Nephron (organoid): ENCODE results near the gene SSU72.

Source experiments
- H3K27ac Mint-ChIP-seq, 3 experiments: 2 replicates each; pipeline ENCODE4 v1.8.0; 2020; ENCODE audit warnings: mixed read lengths in 3 of 3, mild to moderate bottlenecking in 2 of 3, moderate library complexity in 1 of 3
- H3K27me3 Mint-ChIP-seq: 2 replicates; pipeline ENCODE4 v1.8.0; 2021; ENCODE audit warnings: low read depth, mild to moderate bottlenecking, moderate library complexity, mixed read lengths
- H3K36me3 Mint-ChIP-seq: 2 replicates; pipeline ENCODE4 v1.8.0; 2020; ENCODE audit warnings: low read depth, mixed read lengths
- H3K4me1 Mint-ChIP-seq: 2 replicates; pipeline ENCODE4 v1.8.0; 2020; ENCODE audit warnings: mixed read lengths
- H3K4me3 Mint-ChIP-seq, 3 experiments: 2 replicates each; pipeline ENCODE4 v1.8.0; 2020; ENCODE audit warnings: mild to moderate bottlenecking in 3 of 3, mixed read lengths in 3 of 3, moderate library complexity in 2 of 3
- H3K9me3 Mint-ChIP-seq: 2 replicates; pipeline ENCODE4 v1.8.0; 2020; ENCODE audit warnings: mixed read lengths
- CTCF ChIP-seq, 3 experiments: fragments of 200-600 bp; sonication (generic); IDR thresholded peaks; one replicate each; pipeline ENCODE4 v1.5.0; 2021; ENCODE audit warnings: antibody characterized with exemption in 3 of 3; ENCODE audit not compliant: unreplicated experiment in 3 of 3

The SSU72 gene

DNA sequence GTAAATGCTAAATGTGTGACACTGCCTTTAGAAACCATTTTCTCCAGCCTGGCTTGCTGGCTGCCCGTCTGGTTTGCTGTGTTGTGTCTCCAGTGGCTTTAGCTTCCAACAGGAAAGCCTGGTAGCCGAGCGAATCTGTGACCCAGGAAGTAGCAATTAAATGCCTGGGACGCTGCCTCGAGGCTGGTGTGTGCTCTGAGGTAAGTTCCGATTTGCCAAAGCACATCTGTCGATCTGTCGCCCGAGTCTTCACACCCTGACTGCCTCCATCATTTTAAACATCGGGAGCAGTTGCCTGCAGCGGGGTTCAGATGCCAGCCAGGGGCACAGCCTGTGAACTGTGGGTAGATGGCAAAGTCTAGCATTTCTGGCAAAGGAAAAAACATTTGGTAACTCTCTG is 42.9 kb upstream of the SSU72 start:
- TF ChIP-seq CTCF (IDR thresholded peaks at IDR 0.05; ENCODE audit: unreplicated experiment in 3 of 3), result no peak
- H3K27ac Mint-ChIP-seq, result peak overlapping the region; percentile 29 to 86 (median 46)
- peaks cover 20% of the 10 kb centered on the region for H3K4me1 Mint-ChIP-seq
- peak overlapping the region; percentile 84 to 90 (median 89) for H3K4me3 Mint-ChIP-seq
- no peaks in the 10 kb centered on the region for H3K9me3 Mint-ChIP-seq
- no peaks in the 10 kb centered on the region for H3K36me3 Mint-ChIP-seq
- H3K27me3 Mint-ChIP-seq, result no peaks in the 10 kb centered on the region

GRCh38 chr1:1616838-1617237 is 42.2 kb upstream of the SSU72 start:
- H3K27me3 Mint-ChIP-seq, result no peaks in the 10 kb centered on the region
- no peak for TF ChIP-seq CTCF (IDR thresholded peaks at IDR 0.05; ENCODE audit: unreplicated experiment in 3 of 3)
- peaks cover 26% of the 10 kb centered on the region for H3K4me1 Mint-ChIP-seq
- H3K27ac Mint-ChIP-seq, result peak overlapping the region; percentile 42 to 86 (median 75)
- H3K36me3 Mint-ChIP-seq, result no peaks in the 10 kb centered on the region
- no peaks in the 10 kb centered on the region for H3K9me3 Mint-ChIP-seq
- peak overlapping the region; percentile 84 to 90 (median 89) for H3K4me3 Mint-ChIP-seq

GRCh38 chr1:1616045-1616790 is 41.6 kb upstream of the SSU72 start:
- H3K27me3 Mint-ChIP-seq, result no peaks in the 10 kb centered on the region
- H3K36me3 Mint-ChIP-seq, result no peaks in the 10 kb centered on the region
- H3K4me3 Mint-ChIP-seq, result peak overlapping the region; percentile 84 to 90 (median 89)

DNA sequence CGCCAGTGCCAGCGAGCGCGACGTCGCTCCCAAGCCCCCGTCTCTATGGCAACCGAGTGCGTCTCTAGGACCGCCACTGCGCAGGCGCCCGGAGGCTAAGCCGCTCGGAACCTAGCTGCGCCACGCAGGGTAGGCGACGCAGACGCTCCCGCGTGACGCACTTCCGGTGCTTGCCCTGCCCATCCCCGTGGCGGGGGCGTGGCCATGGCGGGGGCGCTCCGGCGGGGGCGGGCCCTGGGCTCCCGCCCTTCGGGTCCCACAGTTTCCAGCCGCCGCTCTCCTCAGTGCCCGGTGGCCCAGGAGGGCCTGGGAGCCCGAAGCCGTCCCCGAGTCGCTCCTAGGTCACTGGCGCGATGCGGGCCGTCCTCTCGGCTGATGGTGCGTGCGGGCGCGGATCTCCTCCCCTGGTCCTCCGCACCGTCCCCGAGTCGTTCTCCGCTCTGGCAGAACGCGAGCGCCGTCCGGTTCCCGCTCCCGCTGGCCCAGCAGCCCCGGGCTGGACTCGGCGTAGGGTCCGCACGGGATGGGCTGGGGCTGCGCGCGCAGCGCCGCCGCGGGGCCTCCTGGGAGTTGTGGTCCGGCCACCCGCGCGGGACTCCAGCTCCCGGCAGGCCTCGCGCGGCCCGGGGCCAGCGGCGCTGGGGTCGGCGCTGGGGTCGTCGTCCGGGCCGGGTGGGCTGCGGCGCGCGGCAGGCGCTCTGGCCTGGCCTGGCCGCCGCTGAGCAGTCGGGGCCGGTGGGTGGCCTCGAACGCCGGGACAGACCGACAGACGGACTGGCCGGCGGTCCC is 40.8 kb upstream of the SSU72 start, which contains the start of gene MIB2:
Gene MIB2 (plus strand): TSS at position 245 of the 789 bp plus-strand sequence. CDS start 7,953 bp downstream, outside the sequence.
- H3K9me3 Mint-ChIP-seq, result no peaks in the 10 kb centered on the region
- peaks cover 35% of the 10 kb centered on the region for H3K4me1 Mint-ChIP-seq
- no peak for TF ChIP-seq CTCF (IDR thresholded peaks at IDR 0.05; ENCODE audit: unreplicated experiment in 3 of 3)
- peak within 1 kb of the TSS; percentile 90 to 92 (median 92) for H3K27ac Mint-ChIP-seq
- H3K36me3 Mint-ChIP-seq, result no peaks in the 10 kb centered on the region
- peak within 1 kb of the TSS; percentile 96 to 99 (median 97) for H3K4me3 Mint-ChIP-seq
- H3K27me3 Mint-ChIP-seq, result no peaks in the 10 kb centered on the region

More at GRCh38 chr1:1616045-1616790, 41.6 kb upstream of the SSU72 start:
- Mint-ChIP-seq H3K4me1 (peaks cover 28% of the 10 kb centered on the region), H3K27ac (peak overlapping the region; percentile 42 to 75 (median 65)), H3K9me3 (no peaks in the 10 kb centered on the region)
- TF ChIP-seq CTCF (IDR thresholded peaks at IDR 0.05; ENCODE audit: unreplicated experiment in 3 of 3), result no peak

GRCh38 chr1:1614954-1615255 is 40.2 kb upstream of the SSU72 start:
- Mint-ChIP-seq H3K27me3 (no peaks in the 10 kb centered on the region), H3K9me3 (no peaks in the 10 kb centered on the region), H3K36me3 (no peaks in the 10 kb centered on the region), H3K4me1 (peaks cover 38% of the 10 kb centered on the region), H3K4me3 (peak overlapping the region; percentile 96 to 99 (median 97)), H3K27ac (peak overlapping the region; percentile 90 to 92 (median 92))
- TF ChIP-seq CTCF (IDR thresholded peaks at IDR 0.05; ENCODE audit: unreplicated experiment in 3 of 3), result no peak
